K562 (cell line): ENCODE results near the gene RNU6-7. TPM values are rescaled to one million over a fixed set of nuclear protein-coding genes. Genes with fewer than 3 reads are reported as not detected.

Experiments
- ARID4B ChIP-seq: sonication (generic); formaldehyde crosslinking; IDR thresholded peaks from 2 replicates; pipeline ENCODE4 v1.8.0; 2022; ENCODE audit warnings: mild to moderate bottlenecking, missing genetic modification reagents
- ATF4 ChIP-seq: fragments of 450-650 bp; formaldehyde crosslinking; IDR thresholded peaks from 2 replicates; pipeline ENCODE4 v1.4.0; 2022; ENCODE audit warnings: mild to moderate bottlenecking, moderate library complexity
- L3MBTL2 ChIP-seq: fragments of 450-650 bp; IDR thresholded peaks from 2 replicates; pipeline ENCODE4 v1.6.1; 2016; ENCODE audit warnings: mild to moderate bottlenecking, moderate library complexity
- MECOM ChIP-seq: fragments of 250-450 bp; sonication (Bioruptor Pico); IDR thresholded peaks from 2 replicates; pipeline ENCODE4 v1.8.0; 2022; ENCODE audit warnings: inconsistent platforms
- MNT ChIP-seq, 2 experiments: fragments of 450-650 bp; conservative IDR thresholded peaks; 2 replicates each; pipeline ENCODE4 v1.6.1; 2017; ENCODE audit warnings: mild to moderate bottlenecking in 2 of 2, moderate library complexity in 2 of 2
- NFE2L1 ChIP-seq: fragments of 450-650 bp; IDR thresholded peaks from 2 replicates; pipeline ENCODE4 v1.6.1; 2016; ENCODE audit warnings: missing genetic modification characterization, low read depth, mild to moderate bottlenecking, missing compliant biosample characterization, moderate library complexity, borderline replicate concordance
- NKRF ChIP-seq: fragments of 450-650 bp; IDR thresholded peaks from 2 replicates; pipeline ENCODE4 v1.6.1; 2016; ENCODE audit warnings: borderline replicate concordance
- TARDBP ChIP-seq: fragments of 450-650 bp; IDR thresholded peaks from 2 replicates; pipeline ENCODE4 v1.6.1; 2016
- ZBTB2 ChIP-seq: fragments of 450-650 bp; IDR thresholded peaks from 2 replicates; pipeline ENCODE4 v1.6.1; 2016; ENCODE audit warnings: antibody characterized with exemption
- ZBTB9 ChIP-seq: fragments of 450-650 bp; formaldehyde crosslinking; IDR thresholded peaks from 2 replicates; pipeline ENCODE4 v1.4.0; 2020; ENCODE audit warnings: mild to moderate bottlenecking, moderate library complexity
- ZNF76 ChIP-seq: fragments of 250-450 bp; sonication (Bioruptor Pico); IDR thresholded peaks from 2 replicates; pipeline ENCODE4 v1.4.0; 2020; ENCODE audit warnings: mild to moderate bottlenecking, moderate library complexity, borderline replicate concordance
- polyA plus RNA-seq, 8 experiments: library from polyadenylated mRNA; depleted of rRNA in 4 of 8; stranded (reverse) in 5 of 8; unstranded in 3 of 8; fragments of >200 nt; fragmentation: Nextera tagmentation in 2 of 8; fragmentation: Illumina TruSeq in 1 of 8; extraction: Ambion mirVana in 2 of 8; extraction: Trizol in 1 of 8; gene quantifications; 2 replicates each; pipeline versions ENCODE4 v1.2.1 to v1.2.3, GENCODE V29; 2011 to 2014; ENCODE audit warnings: inconsistent platforms in 1 of 8, missing spikeins in 1 of 8
- total RNA-seq, 7 experiments: library from RNA; depleted of rRNA in 6 of 7; stranded (reverse); fragments of >200 nt in 6 of 7; fragmentation: Illumina TruSeq in 2 of 7; extraction: Trizol in 2 of 7; gene quantifications; 2 replicates each; pipeline versions ENCODE4 v1.2.1 to v1.2.3, GENCODE V29; 2011 to 2021; ENCODE audit warnings: low replicate concordance in 1 of 7

The RNU6-7 gene
- total and polyA plus RNA-seq, 9 of the 15 experiments (the other 6 are each of a cell fraction or from before 2014, with no cell fraction given): not detected

GRCh38 chr14:32201193-32201815, 541 bp upstream of the RNU6-7 start (continued):
- peak; percentile 28; the same call in 1 of the 2 replicates for TF ChIP-seq L3MBTL2
- no peak for TF ChIP-seq ZBTB9 (CRISPR knock-in tag)
- 0 out of 2 replicates have a peak, but pooled peaks have one; percentile 26 for TF ChIP-seq ZBTB2
- peak in 1 of 2 experiments; percentile 36; a peak in 1 of 4 replicates for TF ChIP-seq MNT (conservative IDR thresholded peaks at IDR 0.05)
- peak; percentile 67 for TF ChIP-seq NKRF
- TF ChIP-seq MECOM (CRISPR knock-in tag): no peak
- no peak for TF ChIP-seq ZNF76
- TF ChIP-seq NFE2L1 (tag): no peak
- TF ChIP-seq ARID4B: peak; percentile 34; the same call in 1 of the 2 replicates
- peak; percentile 33; the same call in 1 of the 2 replicates for TF ChIP-seq TARDBP
- TF ChIP-seq ATF4 (CRISPR knock-in tag): no peak
